GM18526 (cell line): Measurements from ENCODE around the gene SLC50A1.

Source experiments
- POLR2A ChIP-seq: IDR thresholded peaks from 3 replicates; pipeline ENCODE4 v1.6.1; 2011; ENCODE audit not compliant: insufficient read length; ENCODE audit errors: extremely low read depth

Gene SLC50A1

GRCh38 chr1:155184835-155185782 is 49.5 kb downstream of the SLC50A1 start:
- no peak for TF ChIP-seq POLR2A

- TF ChIP-seq POLR2A: no peak
These were observed 50.1 kb downstream of the SLC50A1 start for GRCh38 chr1:155185783-155186066.

- no peak for TF ChIP-seq POLR2A
These were observed 50.6 kb downstream of the SLC50A1 start for GRCh38 chr1:155186067-155186793.

- TF ChIP-seq POLR2A: no peak
These were observed 51.3 kb downstream of the SLC50A1 start for GRCh38 chr1:155186794-155187455.

- no peak for TF ChIP-seq POLR2A
These were observed 51.8 kb downstream of the SLC50A1 start for GRCh38 chr1:155187456-155187891.

- TF ChIP-seq POLR2A: no peak
These were observed 52.6 kb downstream of the SLC50A1 start for GRCh38 chr1:155188268-155188667.
